CD14-positive monocyte (primary cell): ENCODE data around the gene LYSET. TPM values are rescaled to one million over a fixed set of nuclear protein-coding genes. Genes with fewer than 3 reads are reported as not detected.

Experiments
- DNase-seq, 3 donors: peaks; one replicate each; pipeline ENCODE4 v3.0.0-alpha.2; 2011 to 2022
- H2AFZ ChIP-seq: 2 replicates; pipeline ENCODE4 v1.6.0; 2012; ENCODE audit warnings: mild to moderate bottlenecking, low read depth, low read length, inconsistent platforms; ENCODE audit not compliant: insufficient read depth, poor library complexity, severe bottlenecking
- H3K27ac ChIP-seq, 2 donors: 1 replicate in 1 of 2; 2 replicates in 1 of 2; pipeline ENCODE4 v1.5.1; 2012 to 2013; ENCODE audit warnings: low read length in 2 of 2, control low read depth in 1 of 2, inconsistent platforms in 1 of 2, low read depth in 1 of 2, mild to moderate bottlenecking in 1 of 2
- H3K27me3 ChIP-seq, 2 donors: one replicate each; pipeline versions ENCODE4 v1.6.0 to v1.6.1; 2011 to 2013; ENCODE audit warnings: low read length in 2 of 2; ENCODE audit not compliant: control insufficient read depth in 2 of 2, insufficient read depth in 2 of 2
- H3K36me3 ChIP-seq, 2 donors: replicated peaks in 1 of 2; 1 replicate in 1 of 2; 2 replicates in 1 of 2; pipeline versions ENCODE4 v1.5.1 to v1.6.1; 2012 to 2013; ENCODE audit warnings: low read length in 2 of 2, control low read depth in 1 of 2, inconsistent platforms in 1 of 2, mild to moderate bottlenecking in 1 of 2; ENCODE audit not compliant: insufficient read depth in 2 of 2, control insufficient read depth in 1 of 2
- H3K4me1 ChIP-seq, 2 donors: 1 replicate in 1 of 2; 2 replicates in 1 of 2; pipeline versions ENCODE4 v1.5.1 to v1.6.1; 2012 to 2013; ENCODE audit warnings: low read length in 2 of 2, control low read depth in 1 of 2, inconsistent platforms in 1 of 2, mild to moderate bottlenecking in 1 of 2, moderate library complexity in 1 of 2; ENCODE audit not compliant: insufficient read depth in 2 of 2, control insufficient read depth in 1 of 2
- H3K4me2 ChIP-seq: replicated peaks from 2 replicates; pipeline ENCODE3; 2012; ENCODE audit warnings: low read length, moderate library complexity, mild to moderate bottlenecking; ENCODE audit not compliant: poor library complexity, severe bottlenecking; ENCODE audit errors: extremely low read depth
- H3K4me3 ChIP-seq, 3 experiments: fragments of 200-600 bp in 1 of 3; sonication (generic) in 1 of 3; replicated peaks in 1 of 3; 1 replicate in 2 of 3; 2 replicates in 1 of 3; pipeline ENCODE4 v1.5.1; 2011 to 2013; ENCODE audit warnings: low read length in 3 of 3, mild to moderate bottlenecking in 3 of 3, control low read depth in 2 of 3, low read depth in 2 of 3, inconsistent platforms in 1 of 3, moderate library complexity in 1 of 3
- H3K79me2 ChIP-seq: 2 replicates; pipeline ENCODE4 v1.6.0; 2012; ENCODE audit warnings: mild to moderate bottlenecking, control low read depth, inconsistent platforms, low read length, moderate library complexity; ENCODE audit not compliant: insufficient read depth
- H3K9ac ChIP-seq: 2 replicates; pipeline ENCODE4 v1.6.0; 2017; ENCODE audit warnings: low read length, mild to moderate bottlenecking; ENCODE audit not compliant: insufficient read depth, poor library complexity, severe bottlenecking
- H3K9me3 ChIP-seq, 2 donors: replicated peaks in 1 of 2; 1 replicate in 1 of 2; 2 replicates in 1 of 2; pipeline versions ENCODE4 v1.5.1 to v1.6.1; 2012 to 2013; ENCODE audit warnings: low read length in 2 of 2, control low read depth in 1 of 2; ENCODE audit not compliant: control insufficient read depth in 1 of 2, insufficient read depth in 1 of 2
- H4K20me1 ChIP-seq: 2 replicates; pipeline ENCODE4 v1.6.0; 2012; ENCODE audit warnings: mild to moderate bottlenecking, low read length, control low read depth, moderate library complexity; ENCODE audit not compliant: insufficient read depth
- H3K27ac Mint-ChIP-seq, 7 donors: one replicate each; pipeline ENCODE4 v1.8.0; 2020; ENCODE audit warnings: mild to moderate bottlenecking in 7 of 7, mixed read lengths in 7 of 7, moderate library complexity in 6 of 7, inconsistent platforms in 2 of 7
- H3K27me3 Mint-ChIP-seq, 3 donors: one replicate each; pipeline ENCODE4 v1.8.0; 2021 to 2022; ENCODE audit warnings: low read depth in 3 of 3, mild to moderate bottlenecking in 3 of 3, mixed read lengths in 3 of 3, moderate library complexity in 3 of 3, inconsistent platforms in 1 of 3
- H3K36me3 Mint-ChIP-seq, 2 donors: one replicate each; pipeline ENCODE4 v1.8.0; 2020; ENCODE audit warnings: mixed read lengths in 2 of 2, inconsistent platforms in 1 of 2, mild to moderate bottlenecking in 1 of 2
- H3K4me1 Mint-ChIP-seq: one replicate; pipeline ENCODE4 v1.8.0; 2020; ENCODE audit warnings: mild to moderate bottlenecking, mixed read lengths
- H3K4me3 Mint-ChIP-seq, 2 donors: one replicate each; pipeline ENCODE4 v1.8.0; 2020; ENCODE audit warnings: mild to moderate bottlenecking in 2 of 2, mixed read lengths in 2 of 2, moderate library complexity in 1 of 2
- H3K9me3 Mint-ChIP-seq, 7 donors: one replicate each; pipeline ENCODE4 v1.8.0; 2020 to 2022; ENCODE audit warnings: mixed read lengths in 7 of 7, mild to moderate bottlenecking in 6 of 7, moderate library complexity in 6 of 7, inconsistent platforms in 2 of 7
- CTCF ChIP-seq: fragments of 200-600 bp; IDR thresholded peaks from one replicate; pipeline ENCODE4 v1.8.0; 2022; ENCODE audit warnings: antibody characterized with exemption, mild to moderate bottlenecking
- WGBS: methylation state at CpG from one replicate; pipeline ENCODE4 v1.1.5; 2013; ENCODE audit warnings: missing lambda C conversion rate; ENCODE audit not compliant: insufficient coverage; 5-methylcytosine and 5-hydroxymethylcytosine counted together
- intact Hi-C, 2 donors: fragments of 100-400 bp; cut with micrococcal nuclease; formaldehyde crosslinking; loops; one replicate each; pipeline versions ENCODE4 v1.15.0 to v1.15.1; 2023
- polyA plus RNA-seq, 3 donors: library from polyadenylated mRNA; depleted of rRNA in 1 of 3; unstranded in 2 of 3; stranded (reverse) in 1 of 3; fragments of 300-500 nt in 2 of 3; fragments of >200 nt in 1 of 3; fragmentation: Illumina TruSeq in 2 of 3; gene quantifications; 1 replicate in 2 of 3; 2 replicates in 1 of 3; pipeline ENCODE4 v1.2.3, GENCODE V29; 2012 to 2021

LYSET gene
- polyA plus RNA-seq, 3 donors = 10.8 to 43.3 (median 36.9) TPM

GRCh38 chr14:93146119-93146518 lies 39.0 kb upstream of the LYSET start:
- H3K27me3 ChIP-seq = no peaks in the 10 kb centered on the region
- no peaks in the 10 kb centered on the region for H3K36me3 ChIP-seq
- peaks cover 0 to 5% (median 0%) of the 10 kb centered on the region in 7 donors for H3K9me3 Mint-ChIP-seq
- TF ChIP-seq CTCF = no peak
- no peak for DNase-seq
- no peak overlapping the region for H3K27ac Mint-ChIP-seq
- no peak overlapping the region for H2AFZ ChIP-seq
- H3K4me3 ChIP-seq = no peak overlapping the region
- WGBS = 94% methylated on average over 7 of the region's 9 CpGs
- H3K27ac ChIP-seq = no peak overlapping the region
- peaks cover 16 to 18% of the 10 kb centered on the region in 2 donors for H3K4me1 ChIP-seq
- peaks cover 0 to 2% (median 2%) of the 10 kb centered on the region in 3 donors for H3K27me3 Mint-ChIP-seq
- intact Hi-C loops = no loop called here
- no peaks in the 10 kb centered on the region for H3K79me2 ChIP-seq
- no peaks in the 10 kb centered on the region for H4K20me1 ChIP-seq
- H3K4me1 Mint-ChIP-seq = peaks cover 13% of the 10 kb centered on the region
- no peak overlapping the region for H3K4me3 Mint-ChIP-seq
- H3K4me2 ChIP-seq = no peak overlapping the region
- no peaks in the 10 kb centered on the region for H3K9me3 ChIP-seq
- H3K36me3 Mint-ChIP-seq = no peaks in the 10 kb centered on the region
- no peak overlapping the region for H3K9ac ChIP-seq

DNA sequence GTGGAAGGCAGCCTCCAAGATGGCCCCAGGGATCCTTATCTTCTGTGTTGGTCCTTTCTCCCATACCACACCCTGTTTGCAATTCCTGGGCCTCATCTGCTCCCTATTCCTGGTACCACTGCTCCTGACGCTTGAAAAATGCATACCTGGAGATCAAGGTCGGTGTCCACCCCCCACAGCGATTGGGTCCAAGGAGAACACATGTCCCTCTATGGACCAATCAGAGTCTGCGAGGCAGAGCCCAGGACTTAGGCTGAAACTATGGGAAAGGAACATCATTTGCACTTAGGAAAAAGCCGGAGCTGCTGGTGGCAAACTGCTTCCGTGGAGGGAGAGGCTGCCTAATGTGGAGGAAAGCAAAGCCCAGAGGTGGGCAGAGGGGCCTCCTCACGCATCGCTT lies 36.1 kb upstream of the LYSET start:
- WGBS = 100% methylated on average over 7 of the region's 8 CpGs
- peaks cover 0 to 5% (median 0%) of the 10 kb centered on the region in 3 donors for H3K27me3 Mint-ChIP-seq
- no peaks in the 10 kb centered on the region for H4K20me1 ChIP-seq
- H3K4me3 ChIP-seq = no peak overlapping the region
- H2AFZ ChIP-seq = no peak overlapping the region
- H3K9me3 Mint-ChIP-seq = peaks cover 0 to 5% (median 0%) of the 10 kb centered on the region in 7 donors
- H3K4me1 ChIP-seq = peaks cover 37 to 44% of the 10 kb centered on the region in 2 donors
- H3K27ac Mint-ChIP-seq = no peak overlapping the region
- no peaks in the 10 kb centered on the region for H3K36me3 Mint-ChIP-seq
- H3K9me3 ChIP-seq = no peaks in the 10 kb centered on the region
- no peak for DNase-seq
- H3K4me3 Mint-ChIP-seq = no peak overlapping the region
- H3K4me2 ChIP-seq = no peak overlapping the region
- intact Hi-C loops = no loop called here
- no peaks in the 10 kb centered on the region for H3K79me2 ChIP-seq
- no peak overlapping the region for H3K9ac ChIP-seq
- H3K36me3 ChIP-seq = no peaks in the 10 kb centered on the region
- no peak overlapping the region for H3K27ac ChIP-seq
- no peaks in the 10 kb centered on the region for H3K27me3 ChIP-seq
- H3K4me1 Mint-ChIP-seq = peaks cover 34% of the 10 kb centered on the region
- TF ChIP-seq CTCF = no peak
